ENCODE data around the gene TMEM82. TPM values are rescaled to one million over a fixed set of nuclear protein-coding genes. Genes with fewer than 3 reads are reported as not detected.

The TMEM82 gene
- polyA plus RNA-seq, 1 of the 3 experiments (the other 2 are of a cell fraction): not detected

DNA sequence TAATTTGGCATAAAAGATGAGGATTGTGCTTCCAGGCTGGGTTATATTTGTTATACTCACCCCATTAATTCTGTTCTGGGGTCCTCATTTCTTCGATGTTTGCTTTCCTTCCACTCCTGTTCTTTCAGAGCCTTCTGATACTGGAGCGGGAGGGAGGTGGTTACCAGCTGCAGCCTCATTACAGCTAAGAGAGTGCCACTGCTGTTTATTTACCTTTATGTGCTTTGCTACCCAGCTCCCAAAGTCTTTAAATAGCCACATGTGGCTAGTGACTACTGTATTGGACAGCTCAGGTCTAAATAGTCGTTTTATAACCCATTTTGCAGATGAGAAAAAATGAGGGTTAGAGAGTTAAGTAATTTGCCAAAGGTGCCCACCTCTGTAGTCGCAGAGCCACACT, 33.1 kb upstream of the TMEM82 start:
- Histone ChIP-seq H3K4me2 (no peak overlapping the region), H3K9ac (no peak overlapping the region), H3K27me3 (ENCODE audit: insufficient read depth) (no peaks in the 10 kb centered on the region), H3K27ac (ENCODE audit: low read depth in 2 of 2, low read length in 1 of 2) (no peak overlapping the region), H3K4me1 (ENCODE audit: control insufficient read depth in 1 of 2, insufficient read depth in 2 of 2, low read depth in 1 of 2, low read length in 1 of 2) (no peaks in the 10 kb centered on the region; a peak in 1 of 4 replicates), H3K9me2 (no peaks in the 10 kb centered on the region), H3K36me3 (replicated peaks in 1 of 2; ENCODE audit: control insufficient read depth in 1 of 2, insufficient read depth in 2 of 2, low read length in 1 of 2) (no peaks in the 10 kb centered on the region), H3K4me3 (ENCODE audit: low read depth in 2 of 2, low read length in 1 of 2) (no peak overlapping the region; a peak in 1 of 4 replicates), H3F3A (replicated peaks; ENCODE audit: insufficient read depth) (peaks cover 4% of the 10 kb centered on the region), H3K9me3 (no peaks in the 10 kb centered on the region), H2AFZ (ENCODE audit: low read depth) (no peak overlapping the region), H4K20me1 (ENCODE audit: insufficient read depth) (peaks cover 5% of the 10 kb centered on the region), H3K79me2 (ENCODE audit: insufficient read depth) (peaks cover 92% of the 10 kb centered on the region)
- ChIA-PET POLR2A (no interaction called here), CTCF (interaction anchor here (0.6 to 1.0 kb wide), 3 partner anchors 19 to 32 kb away, joined by 3 read pairs; no protein-coding TSS in a partner anchor)
- no peak for TF ChIP-seq NRF1 (IDR thresholded peaks at IDR 0.05; ENCODE audit: low read depth, low read length)
- no peak for TF ChIP-seq GATA2 (CRISPR knock-in tag; IDR thresholded peaks at IDR 0.05)
- TF ChIP-seq, protein P1, sequence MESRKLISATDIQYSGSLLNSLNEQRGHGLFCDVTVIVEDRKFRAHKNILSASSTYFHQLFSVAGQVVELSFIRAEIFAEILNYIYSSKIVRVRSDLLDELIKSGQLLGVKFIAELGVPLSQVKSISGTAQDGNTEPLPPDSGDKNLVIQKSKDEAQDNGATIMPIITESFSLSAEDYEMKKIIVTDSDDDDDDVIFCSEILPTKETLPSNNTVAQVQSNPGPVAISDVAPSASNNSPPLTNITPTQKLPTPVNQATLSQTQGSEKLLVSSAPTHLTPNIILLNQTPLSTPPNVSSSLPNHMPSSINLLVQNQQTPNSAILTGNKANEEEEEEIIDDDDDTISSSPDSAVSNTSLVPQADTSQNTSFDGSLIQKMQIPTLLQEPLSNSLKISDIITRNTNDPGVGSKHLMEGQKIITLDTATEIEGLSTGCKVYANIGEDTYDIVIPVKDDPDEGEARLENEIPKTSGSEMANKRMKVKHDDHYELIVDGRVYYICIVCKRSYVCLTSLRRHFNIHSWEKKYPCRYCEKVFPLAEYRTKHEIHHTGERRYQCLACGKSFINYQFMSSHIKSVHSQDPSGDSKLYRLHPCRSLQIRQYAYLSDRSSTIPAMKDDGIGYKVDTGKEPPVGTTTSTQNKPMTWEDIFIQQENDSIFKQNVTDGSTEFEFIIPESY (IDR thresholded peaks at IDR 0.05; ENCODE audit: borderline replicate concordance, low read depth): no peak
- DNase-seq: no peak
- 100% methylated on average over 4 of the region's 4 CpGs for WGBS (ENCODE audit: low lambda C conversion rate)

DNA sequence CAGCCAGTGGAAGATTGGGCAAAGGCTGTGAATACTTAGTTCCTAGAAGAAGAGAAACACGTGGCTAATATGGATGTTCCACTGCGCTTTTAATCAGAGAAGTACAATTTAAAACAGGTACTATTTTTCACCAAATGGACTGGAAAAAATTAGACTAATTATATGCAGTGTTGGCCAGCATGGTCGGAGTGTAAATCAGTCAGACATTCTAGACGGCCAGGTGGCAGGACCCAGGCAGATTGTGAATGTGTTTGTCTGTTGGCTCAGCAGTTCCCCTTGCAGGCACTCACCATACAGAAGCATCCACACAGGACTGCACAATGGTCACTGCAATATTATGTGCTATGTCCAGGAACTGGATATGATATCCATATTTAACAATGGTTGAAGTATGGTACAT, 30.1 kb upstream of the TMEM82 start:
- POLR2A ChIA-PET: no interaction called here

DNA sequence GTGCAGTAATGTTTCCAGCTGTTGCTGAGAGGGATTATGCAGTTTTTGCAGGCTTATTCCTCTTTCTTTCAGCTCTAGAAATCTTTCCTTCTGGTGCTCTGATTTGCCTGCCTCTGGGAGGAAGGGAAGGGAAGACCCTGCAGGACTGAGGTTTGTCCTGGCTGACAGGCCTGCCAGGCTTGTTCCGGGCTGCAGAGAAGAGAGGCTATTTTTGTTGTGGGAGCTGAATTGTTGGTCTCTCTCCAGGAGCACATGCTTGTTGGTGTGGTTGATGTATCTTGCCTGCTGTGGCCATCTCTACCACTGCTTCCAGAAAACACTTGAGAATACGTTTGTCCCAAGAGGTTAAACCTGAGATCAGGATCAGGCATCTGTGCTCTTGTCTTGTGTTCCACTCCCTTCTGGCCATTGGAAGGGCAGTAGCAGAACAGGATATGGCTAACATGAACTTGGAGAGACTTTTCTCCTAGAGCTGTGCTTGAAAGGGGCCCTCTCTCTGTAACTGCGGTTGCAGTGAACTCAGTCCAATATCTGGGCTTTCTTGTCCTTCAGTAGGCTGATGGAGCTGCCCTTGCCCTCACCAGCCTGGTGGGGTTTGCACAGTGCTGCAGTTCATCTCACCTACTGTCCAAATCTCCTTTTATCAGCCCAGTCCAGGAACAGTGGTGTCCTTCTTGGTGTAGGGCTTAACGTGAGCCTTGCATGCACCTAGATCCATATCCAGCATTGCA, 27.7 kb upstream of the TMEM82 start:
- CTCF ChIA-PET: no interaction called here
- WGBS (ENCODE audit: low lambda C conversion rate): 85% methylated on average over 4 of the region's 4 CpGs
- no peak overlapping the region for H3K4me2 ChIP-seq
- TF ChIP-seq RCOR1 (IDR thresholded peaks at IDR 0.05; ENCODE audit: low read length) (no peak), FOXJ3 (CRISPR knock-in tag; IDR thresholded peaks at IDR 0.05) (no peak), GATA2 (CRISPR knock-in tag; IDR thresholded peaks at IDR 0.05) (no peak), FOSL2 (IDR thresholded peaks at IDR 0.05; ENCODE audit: borderline replicate concordance, low read depth) (no peak), RAD21 (IDR thresholded peaks at IDR 0.05; ENCODE audit: low read length) (no peak), TEAD4 (IDR thresholded peaks at IDR 0.05; ENCODE audit: borderline replicate concordance, insufficient read depth) (no peak), TAF1 (IDR thresholded peaks at IDR 0.05; ENCODE audit: borderline replicate concordance, low read depth, low read length) (no peak), MXI1 (IDR thresholded peaks at IDR 0.05; ENCODE audit: low read depth, low read length) (no peak), MEF2A (IDR thresholded peaks at IDR 0.05; ENCODE audit: borderline replicate concordance, low read depth) (no peak), ELF1 (IDR thresholded peaks at IDR 0.05) (no peak), JUND (IDR thresholded peaks at IDR 0.05) (no peak), TCF12 (IDR thresholded peaks at IDR 0.05) (no peak)
- TF ChIP-seq, protein P2, sequence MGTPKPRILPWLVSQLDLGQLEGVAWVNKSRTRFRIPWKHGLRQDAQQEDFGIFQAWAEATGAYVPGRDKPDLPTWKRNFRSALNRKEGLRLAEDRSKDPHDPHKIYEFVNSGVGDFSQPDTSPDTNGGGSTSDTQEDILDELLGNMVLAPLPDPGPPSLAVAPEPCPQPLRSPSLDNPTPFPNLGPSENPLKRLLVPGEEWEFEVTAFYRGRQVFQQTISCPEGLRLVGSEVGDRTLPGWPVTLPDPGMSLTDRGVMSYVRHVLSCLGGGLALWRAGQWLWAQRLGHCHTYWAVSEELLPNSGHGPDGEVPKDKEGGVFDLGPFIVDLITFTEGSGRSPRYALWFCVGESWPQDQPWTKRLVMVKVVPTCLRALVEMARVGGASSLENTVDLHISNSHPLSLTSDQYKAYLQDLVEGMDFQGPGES (IDR thresholded peaks at IDR 0.05; ENCODE audit: low read depth, low read length): no peak
- TF ChIP-seq, protein P1 (IDR thresholded peaks at IDR 0.05; ENCODE audit: borderline replicate concordance, low read depth): no peak

More for the DNA sequence above, 30.1 kb upstream of the TMEM82 start:
- H3K4me3 ChIP-seq (ENCODE audit: low read depth in 2 of 2, low read length in 1 of 2): no peak overlapping the region
- DNase-seq: no peak
- H3K79me2 ChIP-seq (ENCODE audit: insufficient read depth): peaks cover 73% of the 10 kb centered on the region; the same call in 1 of the 2 replicates
- TF ChIP-seq TCF12 (IDR thresholded peaks at IDR 0.05): no peak
- no peak for TF ChIP-seq SIN3A (IDR thresholded peaks at IDR 0.05; ENCODE audit: borderline replicate concordance, low read depth, low read length)
- H3K36me3 ChIP-seq (replicated peaks in 1 of 2; ENCODE audit: control insufficient read depth in 1 of 2, insufficient read depth in 2 of 2, low read length in 1 of 2): peaks cover 0 to 3% of the 10 kb centered on the region in 2 experiments
- no peaks in the 10 kb centered on the region; a peak in 1 of 4 replicates for H3K4me1 ChIP-seq (ENCODE audit: control insufficient read depth in 1 of 2, insufficient read depth in 2 of 2, low read depth in 1 of 2, low read length in 1 of 2)
- H3K4me2 ChIP-seq: no peak overlapping the region
- no peak overlapping the region for H3K9ac ChIP-seq
- peaks cover 4% of the 10 kb centered on the region for H3F3A ChIP-seq (replicated peaks; ENCODE audit: insufficient read depth)
- CTCF ChIA-PET: interaction anchor here (1.6 to 1.7 kb wide), 2 partner anchors 11 to 15 kb away, joined by 3 read pairs; no protein-coding TSS in a partner anchor
- no peaks in the 10 kb centered on the region for H3K9me3 ChIP-seq
- no peaks in the 10 kb centered on the region for H3K9me2 ChIP-seq
- H3K27me3 ChIP-seq (ENCODE audit: insufficient read depth): no peaks in the 10 kb centered on the region
- H4K20me1 ChIP-seq (ENCODE audit: insufficient read depth): peaks cover 9% of the 10 kb centered on the region
- 93% methylated on average over 4 of the region's 4 CpGs for WGBS (ENCODE audit: low lambda C conversion rate)
- no peak overlapping the region; a peak in 1 of 4 replicates for H3K27ac ChIP-seq (ENCODE audit: low read depth in 2 of 2, low read length in 1 of 2)
- no peak overlapping the region for H2AFZ ChIP-seq (ENCODE audit: low read depth)

More for the DNA sequence above, 27.7 kb upstream of the TMEM82 start:
- Histone ChIP-seq H3K4me3 (ENCODE audit: low read depth in 2 of 2, low read length in 1 of 2) (no peak overlapping the region), H3F3A (replicated peaks; ENCODE audit: insufficient read depth) (no peaks in the 10 kb centered on the region), H3K27ac (ENCODE audit: low read depth in 2 of 2, low read length in 1 of 2) (no peak overlapping the region), H3K27me3 (ENCODE audit: insufficient read depth) (no peaks in the 10 kb centered on the region), H3K4me1 (ENCODE audit: control insufficient read depth in 1 of 2, insufficient read depth in 2 of 2, low read depth in 1 of 2, low read length in 1 of 2) (no peaks in the 10 kb centered on the region; a peak in 1 of 4 replicates), H3K79me2 (ENCODE audit: insufficient read depth) (peaks cover 50% of the 10 kb centered on the region; the same call in 1 of the 2 replicates), H3K36me3 (replicated peaks in 1 of 2; ENCODE audit: control insufficient read depth in 1 of 2, insufficient read depth in 2 of 2, low read length in 1 of 2) (peaks cover 4 to 20% of the 10 kb centered on the region in 2 experiments), H3K9me2 (no peaks in the 10 kb centered on the region), H2AFZ (ENCODE audit: low read depth) (no peak overlapping the region), H3K9ac (no peak overlapping the region), H4K20me1 (ENCODE audit: insufficient read depth) (peaks cover 9% of the 10 kb centered on the region; the same call in 1 of the 2 replicates), H3K9me3 (no peaks in the 10 kb centered on the region)
- POLR2A ChIA-PET: no interaction called here
- no peak for DNase-seq

Measured in SK-N-SH (cell line).